CD4-positive, alpha-beta T cell treated with Interleukin-15 for 1 hour (primary cell): Measurements from ENCODE around the gene RIC3.
"Not testable (repeated sequence)": the region's sequence is repeated elsewhere in the genome, so short reads cannot be mapped to it uniquely, and the experiment has no call there.

Experiments
- DNase-seq: peaks from one replicate; pipeline ENCODE4 v3.0.0-alpha.2; 2020

The RIC3 gene

DNA sequence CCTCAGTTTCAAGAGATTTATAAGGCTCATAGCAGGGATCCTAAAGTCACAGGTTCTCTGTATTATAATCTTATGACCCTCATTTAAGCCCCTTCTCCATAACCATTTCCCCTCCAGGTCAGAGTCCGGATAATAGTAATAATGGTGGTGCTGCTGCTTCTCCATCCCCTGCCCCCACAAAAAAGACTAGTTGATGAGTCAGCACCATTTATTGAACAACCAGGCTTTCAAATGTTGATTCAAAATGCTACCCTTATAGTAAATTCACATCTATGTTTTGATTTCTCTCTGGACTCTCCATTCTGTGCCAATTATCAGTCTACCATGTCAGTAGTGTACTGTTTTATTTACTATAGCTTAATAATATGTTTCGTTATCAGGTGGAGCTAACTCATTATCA is 17.6 kb upstream of the RIC3 start:
- DNase-seq: no peak

DNA sequence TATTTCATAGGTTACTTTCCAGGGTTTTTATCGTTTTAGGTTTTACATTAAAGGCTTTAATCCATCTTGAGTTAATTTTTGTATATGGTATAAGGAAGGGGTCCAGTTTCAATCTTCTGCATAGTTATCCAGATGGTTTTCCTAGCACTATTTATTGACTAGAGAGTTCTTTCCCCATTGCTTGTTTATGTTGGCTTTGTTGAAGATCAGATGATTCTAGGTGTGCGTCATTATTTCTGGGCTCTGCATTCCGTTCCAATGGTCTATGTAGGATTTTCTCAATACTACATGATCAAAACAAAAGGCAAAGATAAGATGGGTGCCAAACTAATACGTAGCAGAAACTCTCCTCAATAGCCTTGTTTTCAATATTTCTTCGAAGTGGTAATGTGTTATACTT is 14.3 kb upstream of the RIC3 start:
- no peak for DNase-seq

DNA sequence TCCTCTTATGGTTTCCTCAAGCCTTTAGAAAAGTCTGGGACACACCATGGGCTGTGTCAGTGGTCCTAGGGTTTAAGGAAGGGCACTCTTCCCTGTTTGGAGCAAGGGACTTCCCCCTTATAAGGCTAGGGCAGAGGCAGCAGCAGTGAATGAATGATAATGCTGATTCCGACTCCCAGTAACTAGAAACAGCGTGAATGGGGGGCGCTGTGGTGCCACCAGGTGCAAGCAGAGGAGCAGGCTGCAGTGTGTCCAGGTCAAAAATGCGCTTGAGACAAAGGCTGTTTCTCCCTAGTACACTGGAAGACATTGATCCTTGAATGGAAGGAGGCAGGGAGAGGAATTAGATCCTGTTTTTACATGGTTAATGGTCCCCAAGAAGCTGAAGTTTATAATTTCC is 11.6 kb upstream of the RIC3 start:
- no peak for DNase-seq

DNA sequence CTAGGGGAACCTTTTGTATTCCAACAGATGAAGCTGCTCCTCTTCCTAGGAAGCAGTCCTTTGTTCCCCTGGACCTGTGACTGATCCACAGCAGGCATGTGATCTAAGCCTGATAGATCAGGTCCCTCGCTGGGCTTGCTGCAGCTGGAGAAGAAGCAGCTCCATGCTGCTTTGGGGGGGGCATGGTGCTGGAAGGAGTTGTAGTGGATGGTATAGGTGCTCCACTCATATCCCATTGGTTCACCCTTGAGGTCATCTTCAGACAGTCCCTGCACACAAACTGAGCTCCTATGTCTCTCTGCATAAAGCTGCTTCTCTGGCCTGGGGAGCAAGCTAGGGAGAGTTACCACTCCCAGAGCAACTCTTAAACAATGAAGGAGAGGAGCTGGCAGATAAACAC is 9.5 kb upstream of the RIC3 start:
- DNase-seq: no peak

DNA sequence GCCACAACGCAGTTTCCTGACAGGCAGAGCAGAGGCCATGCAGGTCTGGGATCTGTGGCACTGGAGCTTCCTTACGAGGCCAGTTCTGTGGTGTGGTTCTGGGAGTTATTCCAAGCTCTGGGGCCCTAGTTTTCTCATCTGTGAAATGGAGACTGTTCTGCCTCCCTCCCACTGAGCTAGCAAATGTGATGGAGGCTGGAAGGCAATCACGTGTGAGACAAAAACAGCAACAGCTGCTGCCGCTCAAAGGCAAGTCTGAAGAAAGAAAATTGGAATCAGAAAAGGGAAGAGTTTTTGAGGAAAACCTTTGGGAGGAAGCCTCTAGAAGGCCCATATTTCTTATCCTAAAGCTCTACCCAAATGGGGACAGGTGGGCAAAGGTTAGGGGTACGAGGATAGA is 8.3 kb upstream of the RIC3 start:
- no peak for DNase-seq

DNA sequence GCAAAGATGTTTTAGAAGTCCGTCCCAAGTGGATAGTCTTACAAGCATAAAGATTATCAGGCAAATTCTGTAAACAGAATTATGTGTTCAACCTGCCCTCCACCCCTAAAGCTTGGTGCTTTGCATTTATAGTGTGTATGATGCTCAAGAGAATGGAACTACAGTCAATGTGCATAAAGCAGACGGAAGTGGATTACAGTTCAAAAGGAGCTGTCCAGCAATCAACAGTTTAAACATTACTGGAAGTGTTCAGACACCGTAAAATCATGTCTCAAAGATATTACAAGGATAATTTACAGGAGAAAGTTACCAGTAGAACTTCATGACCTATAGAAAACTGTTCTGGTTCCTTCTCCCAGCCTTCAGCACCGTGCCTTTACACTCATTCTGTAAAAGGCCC is 1.0 kb downstream of the RIC3 start:
- DNase-seq: no peak

DNA sequence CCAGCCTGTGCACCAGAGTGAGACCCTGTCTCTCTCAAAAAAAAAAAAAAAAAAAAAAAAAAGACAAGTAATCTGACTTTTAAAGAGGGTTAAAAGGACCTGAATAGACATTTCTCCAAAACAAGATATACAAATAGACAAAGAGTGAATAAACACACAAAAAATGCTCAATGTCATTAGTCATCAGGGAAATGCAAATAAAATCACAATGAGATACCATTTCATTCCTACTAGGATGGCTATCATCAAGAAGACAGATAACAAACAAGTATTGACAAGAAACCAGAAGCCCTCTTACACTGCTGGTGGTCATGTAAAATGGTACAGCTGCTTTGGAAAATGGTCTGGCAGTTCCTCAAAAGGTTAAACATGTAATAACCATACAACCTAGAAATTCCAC is 4.1 kb downstream of the RIC3 start:
- DNase-seq: no peak

DNA sequence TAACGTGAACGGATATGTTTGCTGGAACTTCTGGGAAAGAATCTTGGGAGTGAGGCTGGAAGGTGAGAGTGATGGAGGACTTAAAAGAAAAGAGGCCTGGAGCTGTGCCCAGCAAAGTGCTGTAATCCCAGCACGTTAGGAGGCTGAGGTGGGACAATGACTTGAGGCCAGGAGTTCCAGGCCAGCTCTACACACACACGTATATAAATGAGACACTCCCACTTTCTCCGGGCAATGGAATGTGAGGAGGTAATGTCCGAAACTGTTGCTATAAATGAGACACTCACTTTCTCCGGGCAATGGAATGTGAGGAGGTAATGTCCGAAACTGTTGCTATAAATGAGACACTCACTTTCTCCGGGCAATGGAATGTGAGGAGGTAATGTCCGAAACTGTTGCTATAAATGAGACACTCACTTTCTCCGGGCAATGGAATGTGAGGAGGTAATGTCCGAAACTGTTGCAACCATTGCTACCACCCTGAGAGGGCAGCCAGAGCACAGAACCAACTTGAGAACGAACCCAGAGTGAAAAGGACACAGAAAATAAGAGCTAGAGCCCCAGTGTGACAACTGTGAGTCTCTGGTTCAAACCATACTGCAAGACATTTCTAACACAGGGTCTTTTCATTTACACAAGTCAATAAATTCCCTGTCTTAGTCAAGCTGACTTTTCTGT is 7.1 kb downstream of the RIC3 start:
- DNase-seq: not testable (repeated sequence)

DNA sequence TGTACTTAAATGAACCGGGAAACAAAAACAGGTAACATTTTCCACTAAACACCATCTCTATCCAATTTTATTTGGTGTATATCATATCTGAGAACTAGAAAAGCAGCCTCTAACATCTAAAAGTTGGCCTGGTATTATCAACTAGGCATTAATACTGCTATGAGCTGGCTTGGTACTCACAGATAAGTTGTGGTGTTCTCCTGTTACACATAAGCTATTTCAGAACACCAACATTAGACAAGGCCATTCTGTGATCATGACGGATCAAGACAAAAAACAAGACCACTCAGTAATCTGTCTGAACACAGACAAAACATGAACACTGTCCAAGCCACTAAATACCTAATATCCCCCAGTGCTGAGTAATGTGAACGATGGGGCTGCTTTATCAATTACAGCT is 11.9 kb downstream of the RIC3 start:
- DNase-seq: no peak

DNA sequence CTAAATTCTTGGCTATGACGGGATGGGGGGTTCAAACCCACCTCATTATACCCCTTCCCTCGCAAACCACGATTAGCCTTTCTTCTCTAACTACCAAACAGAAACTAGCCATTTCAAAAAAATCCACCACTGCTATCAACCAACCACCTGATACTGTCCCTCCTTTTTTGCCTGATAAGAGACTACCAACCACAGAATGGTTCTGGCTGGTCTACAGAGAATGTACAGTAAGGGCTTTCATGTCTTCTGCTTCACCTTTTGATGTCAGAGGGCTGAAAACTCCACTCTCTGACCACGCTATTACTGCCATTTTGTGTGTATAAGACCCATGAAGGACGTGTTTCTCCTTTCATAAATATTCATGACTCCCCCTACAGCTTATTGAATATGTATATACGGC is 19.1 kb downstream of the RIC3 start:
- DNase-seq: no peak

DNA sequence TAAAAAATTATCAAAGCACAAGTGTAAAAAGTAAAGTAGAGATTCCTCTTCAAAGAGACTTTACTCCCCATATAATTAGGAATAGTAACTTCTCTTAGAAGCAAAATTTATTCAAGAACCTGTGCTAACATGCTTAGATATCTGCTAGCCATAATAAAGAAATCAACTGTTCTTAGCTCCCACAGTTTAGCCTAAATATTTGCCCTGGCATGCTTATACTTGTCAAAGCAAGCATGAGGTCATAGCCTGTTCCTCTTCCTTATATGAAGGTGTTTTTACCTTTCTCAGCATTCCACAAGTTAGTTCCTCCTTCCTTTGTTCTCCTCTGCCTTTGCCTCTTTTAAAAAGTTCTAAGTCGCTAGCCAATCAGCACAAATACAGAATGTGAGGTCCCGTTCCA is 30.3 kb downstream of the RIC3 start:
- DNase-seq: no peak

DNA sequence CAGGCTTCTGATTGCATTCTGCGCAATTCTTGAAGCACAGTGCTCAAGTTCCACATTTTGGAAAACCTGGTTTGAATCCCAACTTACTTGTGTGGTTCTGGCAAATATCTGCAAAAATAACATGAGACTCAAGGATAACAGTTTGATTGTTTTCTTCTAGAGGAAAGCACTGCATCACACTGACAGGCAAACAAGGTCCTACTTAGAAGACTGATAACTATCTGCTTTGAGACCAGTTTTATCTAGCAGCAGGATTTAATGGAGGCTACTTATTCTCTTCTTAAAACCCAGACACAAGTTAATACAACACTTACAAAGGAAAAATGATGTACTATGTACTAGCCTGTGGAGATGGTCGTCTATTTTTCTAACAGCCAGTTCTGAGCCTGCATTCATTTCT is 41.4 kb downstream of the RIC3 start:
- no peak for DNase-seq

DNA sequence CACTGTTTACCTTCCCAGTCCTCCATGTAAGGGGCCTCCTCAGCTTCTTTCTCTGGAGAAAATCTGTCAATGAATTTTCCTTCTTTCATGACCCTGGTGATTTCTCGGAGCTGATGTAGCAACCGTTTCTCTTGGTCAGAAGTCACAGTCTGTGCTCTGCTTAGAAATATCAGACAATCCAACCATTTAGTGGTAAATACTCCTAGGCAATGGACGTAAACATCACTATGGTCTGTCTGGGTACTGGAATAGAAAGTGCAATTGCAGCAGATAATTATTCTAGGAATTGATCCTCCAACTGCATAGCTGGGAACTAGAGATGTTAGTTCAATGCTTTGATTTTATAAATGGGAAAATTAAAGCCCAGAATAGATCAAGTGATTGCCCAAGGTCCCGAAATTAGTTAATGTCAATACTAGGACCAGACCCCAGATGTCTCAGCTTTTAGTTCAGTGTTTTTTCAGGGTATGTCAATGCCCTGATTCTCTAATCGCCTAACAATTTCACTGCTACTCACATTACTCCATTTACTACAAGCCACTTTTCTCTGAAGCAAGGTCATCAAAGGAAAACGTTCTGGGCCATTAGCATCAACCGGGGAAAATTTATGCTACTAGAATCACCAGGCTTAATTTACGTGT is 42.1 kb downstream of the RIC3 start:
- DNase-seq: no peak

DNA sequence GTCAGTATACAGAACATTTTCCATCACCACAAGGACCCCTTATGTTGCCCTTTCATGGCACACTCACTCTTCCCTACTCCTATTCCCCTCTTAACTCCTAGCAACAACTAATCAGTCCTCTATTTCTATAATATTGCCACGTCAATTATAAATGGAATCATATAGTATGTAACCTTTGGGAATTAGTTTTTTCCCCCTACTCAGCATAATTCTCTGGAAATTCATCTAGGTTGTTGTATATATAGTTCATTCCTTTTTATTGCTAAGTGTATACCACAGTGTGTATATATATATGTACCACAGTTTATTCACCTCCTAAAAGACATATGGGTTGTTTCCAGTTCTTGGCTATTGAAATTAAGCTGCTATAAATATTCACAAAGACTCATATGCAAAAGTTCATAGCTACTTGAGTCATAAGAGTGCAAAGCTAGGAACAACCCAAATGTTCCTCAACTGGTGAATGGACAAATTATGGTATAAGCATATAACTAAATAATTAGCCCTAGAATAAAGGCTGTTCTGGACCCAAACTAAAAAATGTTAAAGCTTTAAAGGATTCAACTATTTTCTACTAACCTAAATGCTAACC is 46.6 kb downstream of the RIC3 start:
- DNase-seq: no peak

DNA sequence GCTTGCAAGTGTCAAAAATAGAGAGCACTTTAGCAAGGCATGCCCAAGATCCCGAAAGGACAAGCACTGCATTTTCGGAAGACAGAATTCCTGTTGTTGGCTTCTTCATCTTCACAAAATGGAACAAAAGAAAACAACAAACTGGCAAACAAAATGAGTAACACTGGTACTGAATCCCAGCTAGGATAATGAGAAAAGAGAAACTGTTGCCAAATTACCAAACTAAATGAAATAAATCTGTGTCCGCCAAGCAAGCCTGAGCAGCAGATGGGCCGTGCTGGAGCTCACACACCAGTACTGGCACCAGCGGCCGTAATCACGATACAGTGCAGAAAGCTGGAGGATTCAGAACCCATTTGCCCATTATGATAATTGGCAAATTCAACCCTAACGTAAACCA is 57.2 kb downstream of the RIC3 start:
- no peak for DNase-seq

DNA sequence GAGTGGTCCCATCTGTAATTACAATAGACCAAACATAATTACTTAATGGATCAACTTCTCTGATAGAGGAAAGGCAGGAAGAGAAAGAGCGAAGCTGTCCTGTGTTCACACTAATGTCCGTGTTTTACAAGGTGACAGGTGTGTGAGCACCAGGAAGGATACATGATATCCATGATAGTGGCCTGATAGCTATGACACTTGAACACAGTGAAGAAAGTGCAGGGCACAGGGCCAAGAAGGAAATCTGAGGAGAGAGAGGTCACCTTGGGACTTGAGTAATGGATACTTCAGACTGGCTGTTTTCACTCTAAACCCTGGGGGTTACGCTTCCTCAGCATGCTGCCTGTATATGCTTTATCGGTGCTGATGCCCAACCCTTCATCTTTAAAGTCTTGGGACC is 58.4 kb downstream of the RIC3 start:
- no peak for DNase-seq

DNA sequence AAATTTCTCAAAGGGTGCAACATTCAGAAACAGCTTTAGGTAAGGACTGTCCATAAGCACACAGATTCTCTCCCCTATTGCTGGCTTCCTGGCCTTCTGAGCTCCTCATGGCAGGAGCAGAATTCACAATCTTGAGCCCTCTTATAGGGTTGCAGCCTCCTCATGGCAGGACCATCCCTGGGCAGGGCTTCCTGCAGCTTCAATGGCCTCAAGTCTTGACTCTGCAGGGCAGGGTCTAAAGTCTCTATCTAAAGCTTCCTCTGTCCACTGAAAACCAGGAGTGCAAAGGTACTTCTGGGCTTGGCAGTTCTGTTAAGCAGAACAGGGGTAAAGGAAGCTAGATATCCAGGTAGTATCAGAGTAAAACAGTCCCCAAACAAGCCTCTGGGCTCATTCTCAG is 59.1 kb downstream of the RIC3 start:
- DNase-seq: no peak

DNA sequence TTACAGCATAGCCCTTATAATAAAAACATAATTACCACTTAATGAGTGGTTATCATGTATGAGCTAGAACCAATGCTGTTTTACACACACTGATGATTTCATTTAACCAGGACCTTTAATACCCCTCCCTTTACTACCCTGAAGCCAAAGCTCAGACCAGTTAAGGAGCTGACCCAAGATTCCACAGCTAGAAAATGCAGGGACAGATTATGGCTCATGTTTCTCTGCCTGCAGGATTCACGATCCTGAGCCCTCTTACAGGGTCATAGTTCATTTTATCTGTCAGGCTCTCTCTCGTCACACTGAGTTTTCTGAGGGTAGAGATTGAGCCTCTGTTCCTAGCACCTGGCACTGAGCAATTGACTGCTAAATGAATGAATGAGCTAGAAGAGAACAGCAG is 60.4 kb downstream of the RIC3 start:
- no peak for DNase-seq

DNA sequence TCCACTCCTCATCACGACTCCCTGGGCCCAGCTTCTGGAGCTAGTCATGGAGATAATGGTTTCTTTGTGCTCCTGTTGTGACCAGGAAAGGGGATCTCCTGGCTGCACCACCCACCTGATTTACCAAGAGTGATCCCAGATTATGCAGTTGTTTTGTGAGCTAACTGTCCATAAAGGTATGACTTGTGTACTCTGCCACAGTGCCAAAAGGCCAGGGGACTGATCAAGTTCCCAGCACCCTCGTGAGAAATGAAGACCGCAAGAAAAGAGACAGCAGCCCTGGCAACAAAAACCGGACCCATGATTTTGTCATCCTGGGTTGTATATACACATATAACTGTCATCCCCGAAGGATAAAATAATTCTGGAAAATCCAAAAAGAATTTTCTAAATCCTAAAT is 61.2 kb downstream of the RIC3 start:
- no peak for DNase-seq

DNA sequence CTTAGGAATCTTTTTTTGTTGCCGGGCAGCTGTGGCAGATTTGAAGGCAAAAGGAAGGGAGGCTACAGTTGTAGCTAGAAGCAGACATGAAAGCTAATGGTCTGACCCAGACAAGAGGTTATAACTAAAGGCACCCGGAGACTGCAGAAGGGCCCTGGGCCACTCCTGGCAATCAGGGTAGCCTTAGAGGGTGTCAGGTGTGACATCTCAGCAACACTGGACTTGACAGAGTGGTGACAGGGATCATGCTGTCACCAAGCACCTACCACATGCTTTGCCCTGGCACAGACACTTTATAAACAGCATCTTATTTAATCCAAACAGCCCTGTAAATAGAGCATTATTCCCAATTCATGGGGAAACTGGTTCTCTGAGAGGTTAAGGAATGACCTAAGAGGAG is 62.1 kb downstream of the RIC3 start:
- DNase-seq: no peak

DNA sequence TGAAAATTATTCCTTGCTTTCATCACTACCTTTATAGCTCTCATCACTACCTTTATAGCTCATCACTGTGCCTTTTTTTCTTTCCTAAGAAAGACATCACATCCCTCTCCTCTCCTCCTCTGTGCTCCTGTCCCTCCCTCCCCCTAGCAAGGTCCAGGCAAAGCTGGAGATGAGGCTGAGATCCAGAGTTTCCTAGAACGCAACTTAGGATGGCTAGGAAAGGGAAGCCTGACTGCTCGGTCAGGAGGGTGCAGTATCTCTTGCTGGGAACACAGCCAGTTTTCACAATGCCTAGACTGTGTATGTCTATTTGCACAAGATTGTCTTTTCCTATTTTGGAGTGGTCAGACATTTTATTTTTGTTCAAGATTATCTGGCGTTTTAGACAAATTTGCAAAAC is 63.2 kb downstream of the RIC3 start:
- DNase-seq: no peak

DNA sequence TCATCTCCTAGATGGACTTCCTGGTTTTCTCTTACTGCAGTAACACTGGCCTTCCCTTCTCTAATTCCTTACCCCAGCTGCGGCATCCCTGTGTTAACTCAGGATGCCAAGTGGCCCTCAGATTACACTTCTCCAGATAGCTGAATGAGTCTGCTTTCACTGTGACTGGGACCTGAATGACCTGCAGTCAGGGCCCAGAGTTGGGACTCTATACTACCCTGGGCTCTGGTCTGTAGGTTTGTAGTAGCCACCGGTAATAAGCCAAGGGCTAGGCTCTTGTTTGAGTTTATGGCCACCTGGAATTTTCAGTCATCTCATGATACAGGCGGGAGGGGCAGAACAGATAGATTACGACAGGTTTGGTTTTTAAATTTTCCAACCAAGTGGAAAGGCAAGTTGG is 63.7 kb downstream of the RIC3 start:
- DNase-seq: no peak

DNA sequence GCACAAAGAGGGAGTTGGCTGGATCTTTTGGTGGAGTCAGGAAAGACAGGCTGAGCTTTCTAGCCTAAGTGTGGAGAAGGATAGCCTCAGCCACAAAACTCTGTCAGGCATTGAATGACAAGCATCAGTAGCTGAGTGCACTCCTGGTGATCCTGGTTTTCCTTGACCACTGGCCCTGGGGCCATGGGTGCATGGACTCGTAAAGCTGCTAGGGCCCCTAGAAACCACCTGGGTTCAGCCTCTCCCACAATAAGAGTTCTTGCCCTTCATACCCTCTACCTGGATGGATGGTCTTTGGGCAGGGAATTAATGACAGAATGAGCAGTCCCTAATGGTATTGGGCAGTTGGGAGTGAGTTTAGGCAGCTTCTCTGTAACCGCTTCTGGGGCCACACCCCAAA is 64.9 kb downstream of the RIC3 start:
- DNase-seq: no peak

DNA sequence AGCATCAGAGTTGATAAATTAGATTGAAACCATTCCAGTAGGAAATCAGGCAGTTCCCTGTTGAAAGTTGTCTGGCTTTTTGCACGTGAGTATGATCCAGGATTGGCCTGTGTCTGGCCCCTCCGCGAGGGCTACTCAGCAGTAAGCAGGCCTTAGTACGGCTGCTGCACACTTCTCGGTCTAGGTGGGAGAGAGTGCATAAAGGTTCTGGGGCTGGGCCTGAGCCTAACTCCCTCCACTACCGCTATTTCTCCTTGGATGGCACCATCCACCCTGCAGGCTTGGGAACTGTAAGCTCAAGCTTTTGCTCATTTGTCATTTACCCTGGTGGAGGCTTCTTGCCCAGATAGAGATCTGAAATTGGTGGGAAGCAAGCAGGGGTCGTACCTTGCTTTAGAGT is 65.9 kb downstream of the RIC3 start:
- DNase-seq: no peak
